NCI-H2196 (cell line): Measurements from ENCODE around the gene TCP1.
"Not testable (repeated sequence)": the region's sequence is repeated elsewhere in the genome, so short reads cannot be mapped to it uniquely, and the experiment has no call there.

ENCODE experiments used
- DNase-seq: peaks from one replicate; lab custom pipeline; 2025; ENCODE audit not compliant: unreplicated experiment; lab: John Stamatoyannopoulos, UW

The TCP1 gene

DNA sequence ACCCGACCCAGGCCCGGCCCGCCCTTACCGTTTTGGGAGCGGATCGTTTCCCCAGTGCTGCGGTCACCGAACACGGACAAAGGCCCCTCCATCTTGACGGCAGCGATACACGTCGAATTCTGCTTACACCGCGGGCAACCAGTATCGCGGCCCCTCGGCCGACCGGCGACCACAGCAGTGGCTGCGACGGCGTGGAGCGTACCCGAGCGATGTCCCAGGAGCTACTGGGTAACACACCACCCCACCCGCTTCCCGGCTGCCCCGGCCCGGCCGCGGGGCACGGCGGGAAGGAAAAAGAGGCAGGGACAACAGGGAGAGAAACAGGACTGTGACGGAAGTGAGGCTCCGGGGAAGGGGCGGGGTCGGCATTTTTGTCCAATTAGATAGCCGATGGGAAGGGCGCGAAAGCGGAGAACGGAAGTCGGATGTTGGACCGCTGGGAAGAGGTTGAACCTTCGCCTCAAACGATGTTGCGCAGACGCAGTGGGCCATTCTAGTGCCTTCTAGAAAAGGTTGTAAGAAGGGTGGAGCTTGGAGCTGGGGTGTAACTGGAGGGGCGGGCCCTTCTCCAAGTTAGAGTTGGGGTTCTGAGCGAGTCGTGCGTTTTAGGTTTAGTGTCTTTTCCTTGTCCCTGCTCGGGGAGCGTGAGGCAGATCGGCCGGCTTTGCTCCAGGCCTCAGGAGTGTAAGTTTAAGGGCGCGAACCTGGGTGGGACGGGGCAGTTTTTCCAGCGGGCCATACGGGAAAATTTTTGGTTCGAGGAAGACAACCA, at the start of gene TCP1:
Gene TCP1, minus strand, starts transcription at position 226 of the 772 bp plus-strand sequence. Its CDS starts 134 bp downstream, at position 92.
- peak; percentile 92 for DNase-seq

DNA sequence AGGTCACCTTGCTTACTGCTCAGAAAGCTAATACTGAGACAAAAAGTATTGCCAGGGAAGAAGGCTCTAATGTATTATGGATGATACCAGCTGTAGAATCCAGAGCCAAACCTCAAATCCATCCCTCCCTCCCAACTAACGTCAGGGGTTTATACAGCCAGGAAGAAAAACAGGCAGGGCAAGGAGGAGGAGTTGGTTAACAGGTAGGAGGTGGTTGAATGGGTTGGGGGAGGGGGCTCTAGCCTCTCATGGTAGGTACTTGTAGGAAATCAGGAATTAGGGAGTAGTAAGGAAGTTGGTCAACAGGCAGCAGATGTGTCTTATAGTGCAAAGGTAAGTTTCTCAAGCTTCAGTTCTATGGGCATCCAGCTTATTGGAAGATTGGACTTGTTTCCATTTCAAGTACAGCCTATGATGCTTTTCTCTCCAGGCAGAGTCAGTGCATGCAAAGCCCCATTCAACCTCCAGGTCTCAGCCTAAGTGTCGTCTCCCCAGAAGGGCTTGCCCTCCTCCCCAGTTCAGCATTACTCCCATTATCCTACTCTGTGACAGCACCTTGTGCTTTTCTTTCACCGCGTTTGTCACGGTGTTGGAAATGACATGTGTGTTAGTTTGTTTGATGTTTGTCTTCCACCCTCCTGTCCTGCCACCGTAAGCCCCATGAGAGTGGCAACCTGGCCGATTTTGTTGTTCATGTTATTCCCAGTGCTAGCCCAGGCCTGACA, 48.8 kb upstream of the TCP1 start:
- DNase-seq = no peak

DNA sequence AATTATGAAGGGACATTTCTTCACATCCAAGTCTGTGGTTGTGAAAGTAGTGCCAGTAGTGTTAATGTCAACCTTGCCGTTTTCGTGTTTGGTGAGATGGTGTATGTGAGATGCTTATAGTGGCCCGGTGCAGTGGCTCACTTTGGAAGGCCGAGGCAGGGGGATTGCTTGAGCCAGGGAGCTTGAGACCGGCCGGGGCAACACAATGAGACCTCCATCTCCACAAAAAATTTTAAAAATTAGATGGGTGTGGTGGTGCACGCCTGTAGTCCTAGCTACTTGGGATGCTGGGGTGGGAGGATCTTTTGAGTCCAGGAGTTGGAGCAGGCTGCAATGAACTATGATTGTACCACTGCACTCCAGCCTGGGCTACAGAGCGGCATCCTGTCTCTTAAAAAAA, 48.1 kb upstream of the TCP1 start:
- DNase-seq = no peak

DNA sequence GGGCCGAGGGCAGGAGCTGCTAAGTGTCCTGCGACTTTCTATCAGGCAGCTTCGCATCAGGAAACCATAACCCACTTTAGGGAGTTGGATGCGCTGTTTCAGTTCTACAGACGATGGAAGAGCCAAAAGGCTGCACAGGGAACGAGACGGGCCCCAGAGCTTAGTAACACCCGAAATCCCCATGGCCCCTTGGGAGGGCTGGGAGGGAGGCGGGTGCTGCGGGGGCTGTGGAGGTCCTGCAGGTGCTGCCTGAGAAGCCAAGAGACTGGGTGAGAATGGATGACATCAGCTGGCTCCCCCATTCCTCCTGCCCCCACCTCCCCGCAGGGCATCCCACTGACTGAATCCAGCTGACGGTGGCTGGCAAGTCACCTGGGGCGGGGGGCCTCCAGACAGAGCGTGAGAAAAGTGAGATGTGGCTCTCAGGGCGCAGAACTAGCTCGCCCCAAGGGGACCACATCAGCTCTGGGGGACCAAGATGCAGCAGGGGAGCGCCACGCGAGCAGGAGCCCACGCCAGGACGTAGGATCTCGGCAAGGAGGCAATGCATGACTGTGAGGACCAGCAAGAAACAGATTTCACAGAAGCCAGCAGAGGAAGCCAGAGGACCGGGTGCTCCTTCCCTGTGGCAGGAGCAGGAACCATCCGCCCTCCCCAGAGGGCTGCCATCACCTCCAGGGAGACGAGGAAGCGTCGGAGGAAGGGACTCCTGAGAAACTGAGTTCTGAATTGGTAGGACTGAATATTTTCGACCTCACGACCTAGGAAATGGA, 47.5 kb upstream of the TCP1 start:
- no peak for DNase-seq

DNA sequence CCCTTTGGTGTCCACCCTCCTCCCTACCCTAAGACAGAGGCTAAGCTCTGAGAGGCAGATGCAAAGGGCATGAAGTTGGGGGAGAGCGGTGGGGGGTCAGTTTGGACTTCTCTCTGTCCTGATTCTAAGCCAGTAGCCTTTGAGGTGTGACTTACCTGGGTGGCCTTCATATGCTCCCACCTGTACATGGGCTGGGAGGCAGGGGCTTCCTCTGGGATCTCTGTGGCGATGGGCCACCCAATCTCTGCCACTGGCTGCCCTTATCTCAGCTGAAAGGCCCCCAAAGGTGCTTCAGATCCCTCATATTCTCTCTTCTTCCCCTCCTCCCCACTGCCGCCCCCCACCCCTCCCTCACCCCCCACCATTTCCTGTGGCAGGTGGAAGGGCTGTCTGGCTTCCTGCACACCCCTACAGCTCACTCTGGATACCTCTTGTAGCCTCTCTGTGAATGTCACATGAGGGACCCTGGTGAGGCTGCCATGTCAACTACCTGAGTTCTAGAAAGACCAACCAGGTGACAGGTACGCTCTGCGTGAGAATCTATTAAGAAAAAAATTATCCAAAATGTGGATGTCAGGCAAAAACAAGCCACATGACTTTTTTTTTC, 44.7 kb upstream of the TCP1 start:
- no peak for DNase-seq

DNA sequence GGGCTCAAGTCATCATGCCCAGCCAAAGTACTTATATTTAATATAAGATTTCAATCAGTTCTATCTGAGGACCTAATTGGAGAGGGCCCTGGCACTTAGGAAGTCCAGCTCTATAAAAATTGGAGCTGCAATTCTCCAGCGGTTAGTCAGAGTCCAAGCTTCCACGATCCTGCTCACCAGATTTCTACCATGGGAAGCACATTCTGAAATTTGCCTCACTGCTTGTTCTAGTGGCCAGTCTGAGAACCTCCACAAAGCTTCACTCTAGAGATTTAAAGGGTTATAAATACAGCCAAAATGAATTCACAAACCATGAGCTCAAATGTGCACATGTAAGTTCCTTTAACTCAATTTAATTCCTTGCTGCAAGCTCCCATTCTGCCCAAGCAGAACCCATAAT, 44.2 kb upstream of the TCP1 start:
- DNase-seq = no peak

DNA sequence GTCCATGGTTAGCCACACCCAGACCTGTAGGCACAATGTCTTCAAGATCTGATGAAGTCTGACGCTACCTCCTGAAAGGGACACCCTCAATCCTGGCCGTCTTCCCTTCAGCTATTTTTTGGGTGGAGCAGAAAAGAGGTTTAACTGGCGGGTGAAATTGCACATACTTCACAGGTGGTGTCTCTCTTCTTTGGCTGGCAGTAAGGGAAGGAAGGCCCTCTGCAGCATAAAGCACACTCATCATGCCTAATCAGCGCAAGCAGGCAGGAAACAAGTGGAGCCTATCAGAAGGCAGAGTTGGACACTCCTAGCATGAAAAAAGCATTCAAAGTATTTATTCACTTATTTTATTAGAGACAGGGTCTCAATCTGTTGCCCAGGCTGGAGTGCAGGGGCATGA, 43.5 kb upstream of the TCP1 start:
- no peak for DNase-seq

DNA sequence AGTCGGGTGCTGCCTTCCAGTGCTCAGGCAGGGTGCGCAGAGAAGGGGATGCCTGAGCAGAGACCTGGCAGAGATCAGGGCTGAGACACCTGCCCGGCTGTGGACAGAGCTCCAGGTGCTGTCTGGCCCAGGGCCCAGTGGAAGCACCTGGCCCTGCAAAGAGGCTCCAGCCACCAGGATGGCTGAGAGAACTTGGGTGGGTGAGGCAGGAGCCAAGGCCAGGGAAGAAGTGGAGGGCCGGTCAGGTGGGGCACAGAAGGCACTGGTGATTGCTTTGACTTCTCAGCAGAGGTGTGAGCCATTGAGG, 41.9 kb upstream of the TCP1 start:
- peak; percentile 14 for DNase-seq

DNA sequence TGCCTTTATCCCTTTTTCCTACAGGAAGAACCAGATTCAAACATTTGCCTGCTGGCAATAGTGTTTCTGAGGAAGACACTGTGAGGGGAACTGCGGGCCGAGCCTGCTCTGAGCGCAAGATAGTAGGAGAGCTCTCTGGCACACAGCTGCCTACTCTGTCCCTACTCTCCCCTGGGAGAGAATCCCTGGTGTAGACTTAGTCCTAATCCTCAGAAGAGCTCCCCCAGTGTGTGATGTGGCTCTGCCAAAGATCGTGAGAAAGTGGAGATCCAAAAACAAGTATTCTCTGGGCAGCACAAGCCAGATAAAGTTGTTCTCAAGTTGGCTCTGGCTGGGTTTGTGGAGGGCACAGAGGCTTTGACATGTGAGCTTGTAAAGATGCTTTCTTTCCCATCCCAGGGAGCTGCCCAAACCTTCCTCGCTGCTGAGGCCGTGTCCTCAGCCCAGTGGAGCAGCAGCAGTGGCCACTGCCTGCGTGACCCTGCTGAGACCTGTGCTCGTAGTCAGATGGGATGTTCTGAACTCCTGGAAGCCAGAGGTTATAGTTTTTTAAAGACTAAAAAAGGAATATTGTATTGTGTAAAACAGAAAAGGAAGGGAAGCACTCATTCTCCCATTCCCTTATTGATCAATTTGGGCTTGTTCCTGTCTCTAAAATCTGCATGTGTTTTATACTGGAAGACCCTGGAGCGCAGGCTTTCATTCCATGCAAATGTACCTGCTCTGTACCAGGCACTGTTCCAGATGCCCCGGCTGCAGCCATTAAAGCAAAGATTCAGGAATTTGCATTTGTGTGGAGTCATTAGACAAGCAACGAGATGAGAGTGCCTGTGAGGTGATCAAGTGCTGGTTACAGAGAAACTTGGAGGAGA, 41.3 kb upstream of the TCP1 start:
- no peak for DNase-seq

DNA sequence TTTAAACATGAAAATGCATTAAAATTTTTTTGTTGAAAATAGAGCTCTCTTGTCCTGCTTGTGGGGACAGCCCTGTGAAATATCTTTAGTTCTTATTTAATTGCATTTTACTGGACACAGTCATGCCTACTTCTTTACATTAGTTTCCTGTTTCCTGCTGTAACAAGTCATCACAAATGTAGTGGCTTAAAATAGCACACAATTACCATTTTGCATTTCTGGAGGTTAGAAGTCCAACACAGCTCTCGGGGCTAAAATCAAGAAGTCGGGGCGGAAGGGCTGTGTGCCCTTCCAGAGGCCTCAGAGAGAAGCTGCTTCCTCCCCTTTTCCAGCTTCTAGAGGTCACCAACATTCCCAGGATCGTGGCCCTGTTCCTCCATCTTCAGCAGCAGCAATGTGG, 40.1 kb upstream of the TCP1 start:
- DNase-seq = no peak

DNA sequence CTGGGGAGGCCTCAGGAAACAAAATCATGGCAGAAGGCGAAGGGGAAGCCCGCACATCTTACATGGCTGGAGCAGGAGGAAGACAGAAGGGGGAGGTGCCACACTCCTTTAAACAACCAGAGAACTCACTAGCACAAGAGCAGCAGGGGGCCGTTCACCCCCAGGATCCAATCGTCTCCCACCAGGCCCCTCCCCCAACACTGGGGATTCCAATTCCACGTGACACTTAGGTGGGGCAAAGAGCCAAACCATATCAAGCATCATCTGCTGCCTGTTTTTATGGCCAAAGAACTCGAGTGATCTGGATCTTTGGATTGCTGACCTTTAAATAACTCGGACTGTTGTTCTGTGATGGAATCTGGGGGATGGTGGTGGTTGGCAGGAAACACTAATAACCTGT, 38.7 kb upstream of the TCP1 start:
- no peak for DNase-seq

DNA sequence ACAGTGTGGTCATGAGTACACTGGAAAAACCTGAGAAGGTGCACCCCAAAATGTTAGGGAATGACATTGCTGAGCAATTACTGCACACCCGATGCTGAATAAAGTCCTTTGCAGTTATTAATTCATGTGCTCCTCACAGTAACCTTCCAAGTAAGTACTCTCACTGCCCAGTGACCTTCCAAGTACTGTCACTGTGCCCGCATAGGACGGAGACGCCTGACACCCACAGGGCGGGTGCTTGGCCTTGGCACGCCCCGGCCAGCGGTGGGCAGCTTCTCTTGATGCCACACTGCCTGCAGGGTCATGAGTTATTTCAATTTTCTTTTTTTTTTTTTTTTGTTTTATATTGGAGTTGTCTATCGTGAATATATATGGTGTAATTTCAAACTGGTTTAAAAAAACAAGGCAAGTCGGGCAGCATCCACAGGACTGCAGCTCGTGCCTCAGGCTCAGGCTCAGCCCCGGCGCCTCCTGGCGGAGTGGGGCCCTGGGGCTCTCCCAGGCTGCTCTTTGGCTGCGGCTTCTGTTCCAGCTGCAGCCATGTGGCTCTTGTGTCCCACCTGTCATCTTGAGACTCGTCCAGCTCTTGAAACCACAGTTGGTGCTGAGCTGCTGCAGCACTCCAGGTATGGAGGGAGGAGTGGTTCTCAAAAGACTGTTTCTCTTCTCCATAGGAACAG, 37.7 kb upstream of the TCP1 start:
- no peak for DNase-seq

DNA sequence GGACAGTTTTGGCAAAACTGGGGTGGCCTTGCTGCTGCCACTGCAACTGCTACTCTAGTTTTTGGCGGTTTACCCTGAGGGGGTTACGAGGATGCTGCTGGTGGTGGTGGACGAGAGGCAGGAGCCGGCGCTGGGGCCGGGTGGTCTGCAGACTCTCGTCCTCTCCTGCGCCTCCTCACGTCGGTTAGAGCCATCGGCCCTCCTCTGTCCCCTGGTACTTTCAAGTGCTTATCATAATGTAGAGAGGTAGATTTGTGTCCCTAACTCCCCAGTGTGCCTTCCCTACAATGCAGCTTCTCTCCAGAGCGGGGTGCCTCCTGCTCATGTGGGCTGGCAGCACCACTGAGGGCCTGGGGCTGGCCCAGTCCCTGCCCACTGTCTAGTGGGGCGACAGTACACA, 36.6 kb upstream of the TCP1 start:
- no peak for DNase-seq

DNA sequence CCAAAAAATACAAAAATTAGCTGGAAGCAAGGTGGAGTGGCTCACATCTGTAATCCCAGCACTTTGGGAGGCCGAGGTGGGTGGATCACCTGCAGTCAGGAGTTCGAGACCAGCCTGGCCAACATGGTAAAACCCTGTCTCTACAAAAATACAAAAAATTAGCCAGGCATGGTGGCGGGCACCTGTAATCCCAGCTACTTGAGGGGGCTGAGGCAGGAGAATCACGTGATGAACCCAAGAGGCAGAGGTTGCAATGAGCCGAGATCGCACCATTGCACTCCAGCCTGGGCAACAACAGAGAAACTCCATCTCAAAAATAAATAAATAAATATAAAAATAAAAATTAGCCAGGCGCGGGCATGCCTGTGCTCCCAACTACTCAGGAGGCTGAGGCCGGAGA, 35.3 kb upstream of the TCP1 start:
- DNase-seq = not testable (repeated sequence)

DNA sequence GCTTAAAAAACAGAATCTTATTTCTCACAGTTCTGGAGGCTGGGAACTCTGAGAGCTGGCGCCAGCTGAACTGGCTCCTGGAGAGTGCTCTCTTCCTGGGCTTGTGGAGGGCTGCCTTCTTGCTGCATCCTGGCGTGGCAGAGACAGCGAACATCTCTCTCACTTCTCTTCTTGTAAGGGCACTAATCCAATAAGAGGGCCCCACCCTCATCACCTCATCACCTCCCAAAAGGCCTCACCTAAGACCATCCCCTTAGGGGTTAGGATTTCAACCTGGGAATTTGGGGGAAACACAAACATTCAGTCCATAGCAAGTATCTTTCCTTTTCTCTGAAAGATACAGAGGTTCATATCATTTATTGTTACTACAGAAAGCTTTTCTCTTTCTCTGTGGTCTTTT, 34.6 kb upstream of the TCP1 start:
- no peak for DNase-seq

DNA sequence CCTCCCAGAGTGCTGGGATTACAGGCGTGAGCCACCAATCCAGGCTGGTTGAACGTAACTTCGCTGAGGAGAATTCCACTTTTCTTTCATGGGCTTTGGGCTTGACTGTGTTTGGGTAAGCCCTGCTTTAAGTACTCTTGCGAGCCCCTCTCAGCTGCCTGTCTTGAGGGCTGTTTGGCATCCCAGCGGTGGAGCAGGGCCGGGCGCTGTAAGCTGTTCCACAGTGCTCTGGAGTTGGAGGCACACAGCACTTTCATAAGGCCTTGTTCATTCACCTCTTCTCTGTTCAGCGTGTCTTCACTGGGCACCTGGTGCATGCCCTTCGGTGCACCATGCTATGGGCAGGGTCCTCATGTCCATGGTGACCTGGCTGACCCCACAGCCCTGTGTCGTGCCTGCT, 32.3 kb upstream of the TCP1 start:
- no peak for DNase-seq

DNA sequence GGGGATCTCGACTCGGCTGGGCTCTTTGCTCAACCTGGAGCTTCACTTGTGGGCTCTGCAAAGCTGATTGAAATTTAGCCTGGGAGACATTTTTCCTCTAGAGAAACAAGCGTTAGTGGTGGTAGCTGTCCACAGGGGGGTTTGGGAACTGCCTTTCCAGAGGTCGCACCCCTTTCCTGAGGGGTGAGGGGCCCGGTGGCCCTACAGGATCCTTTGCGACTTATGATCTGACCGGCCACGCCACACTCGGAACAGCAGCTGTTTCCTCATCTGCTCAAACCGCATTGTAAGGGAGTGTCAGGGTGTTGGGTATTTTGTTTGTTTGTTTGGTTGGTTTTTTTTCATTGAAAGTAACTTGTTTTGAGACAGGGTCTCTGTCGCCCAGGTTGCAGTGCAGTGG, 31.7 kb upstream of the TCP1 start:
- DNase-seq = no peak

DNA sequence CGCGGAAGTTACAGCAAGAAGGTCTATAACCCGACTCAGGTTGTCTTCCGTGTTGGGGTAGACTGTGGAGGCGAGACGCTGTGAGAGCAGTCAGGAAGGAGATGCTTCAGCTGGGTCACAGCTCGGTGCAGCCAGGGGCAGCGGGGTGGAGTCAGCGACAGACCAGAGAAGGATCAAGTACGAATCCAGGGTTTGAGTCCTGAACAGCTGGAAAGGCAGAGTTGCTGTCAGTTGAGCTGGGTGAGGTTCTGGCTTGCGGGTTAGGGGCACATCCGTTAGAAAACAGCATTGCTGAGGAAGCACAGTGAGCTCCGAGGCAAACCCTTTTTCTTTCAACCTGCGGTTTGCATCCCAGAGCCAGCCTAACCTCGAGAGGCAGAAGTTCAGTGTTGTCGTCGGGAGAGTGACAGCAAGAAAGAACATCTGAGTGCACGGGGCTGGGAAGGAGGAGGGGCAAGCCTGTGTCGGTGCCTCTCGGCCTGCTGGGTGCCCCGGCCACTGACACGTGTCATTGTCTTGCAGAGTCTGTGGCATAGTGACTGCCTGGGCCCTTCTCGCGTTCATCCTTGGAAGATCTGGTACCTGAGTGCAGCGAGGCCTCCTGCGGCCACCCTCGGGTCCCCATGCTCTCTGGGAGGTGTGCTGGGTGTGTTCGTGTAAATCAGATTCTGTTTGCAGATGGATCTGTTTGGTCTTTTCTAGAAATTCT, 30.7 kb upstream of the TCP1 start:
- no peak for DNase-seq

DNA sequence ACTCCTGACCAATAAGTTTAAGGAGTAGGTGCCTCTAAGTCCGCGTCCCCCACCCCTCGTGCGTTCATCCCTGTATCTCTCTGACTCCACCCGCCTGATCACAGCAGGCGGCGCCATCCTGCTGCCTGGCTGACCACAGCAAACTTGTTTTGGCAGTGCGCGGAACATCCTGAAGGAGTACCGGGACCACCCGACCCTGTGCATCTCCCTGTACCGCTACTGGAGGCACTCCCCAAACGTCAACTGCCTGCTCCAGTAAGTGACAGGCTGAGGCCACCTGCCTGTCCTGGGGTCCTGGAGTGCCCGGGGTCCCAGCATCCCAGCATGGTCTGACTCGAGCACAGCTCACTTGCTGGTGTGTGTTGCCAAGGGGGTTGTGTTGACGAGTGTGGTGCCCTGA, 29.7 kb upstream of the TCP1 start:
- DNase-seq = no peak
